GM10248 (cell line): Measurements from ENCODE around the gene NUDT1.

Source experiments
- CTCF ChIA-PET: fragments of 300-600 bp; sonication (Branson Sonifier 250); formaldehyde crosslinking; extraction: SDS; loops from one replicate; lab custom pipeline; 2021; ENCODE audit warnings: antibody characterized with exemption; lab: Yijun Ruan, JAX
- POLR2A ChIA-PET: fragments of 350-650 bp; sonication (Branson Sonifier 250); formaldehyde crosslinking; extraction: SDS; loops from one replicate; lab custom pipeline; 2020; ENCODE audit warnings: antibody characterized with exemption; lab: Yijun Ruan, JAX
- DNase-seq: peaks from one replicate; pipeline ENCODE4 v3.0.0; 2012; ENCODE audit errors: extremely low spot score
- TF ChIP-seq, protein P1 (sequence below): IDR thresholded peaks from 2 replicates; pipeline ENCODE4 v1.5.1; 2012; ENCODE audit warnings: mild to moderate bottlenecking, low read depth; ENCODE audit errors: extremely low read depth, missing control alignments, control extremely low read depth

Gene NUDT1

DNA sequence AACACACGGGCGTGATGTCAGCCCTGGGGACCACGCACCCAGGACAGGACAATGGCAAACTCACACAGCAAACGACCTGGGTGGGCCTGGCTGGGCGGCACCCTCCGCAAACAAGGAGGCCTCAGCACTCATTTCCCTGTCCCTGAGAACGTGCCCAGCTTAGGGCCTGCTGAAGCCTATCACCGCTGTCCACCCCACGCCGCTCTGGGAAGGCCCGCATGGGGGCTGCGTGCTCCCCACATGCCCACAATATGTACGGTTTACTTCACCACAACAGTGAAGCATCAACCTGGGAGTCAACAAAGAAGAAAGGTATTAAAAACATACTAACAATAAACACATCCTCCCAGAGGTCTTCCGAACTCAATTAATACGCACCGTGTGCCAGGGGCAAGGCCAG is 21.5 kb upstream of the NUDT1 start:
- DNase-seq = no peak
- POLR2A ChIA-PET = interaction anchor here (0.6 kb wide), 1 partner anchor 50 kb away, joined by 7 read pairs; no protein-coding TSS in a partner anchor
- TF ChIP-seq, protein P1, sequence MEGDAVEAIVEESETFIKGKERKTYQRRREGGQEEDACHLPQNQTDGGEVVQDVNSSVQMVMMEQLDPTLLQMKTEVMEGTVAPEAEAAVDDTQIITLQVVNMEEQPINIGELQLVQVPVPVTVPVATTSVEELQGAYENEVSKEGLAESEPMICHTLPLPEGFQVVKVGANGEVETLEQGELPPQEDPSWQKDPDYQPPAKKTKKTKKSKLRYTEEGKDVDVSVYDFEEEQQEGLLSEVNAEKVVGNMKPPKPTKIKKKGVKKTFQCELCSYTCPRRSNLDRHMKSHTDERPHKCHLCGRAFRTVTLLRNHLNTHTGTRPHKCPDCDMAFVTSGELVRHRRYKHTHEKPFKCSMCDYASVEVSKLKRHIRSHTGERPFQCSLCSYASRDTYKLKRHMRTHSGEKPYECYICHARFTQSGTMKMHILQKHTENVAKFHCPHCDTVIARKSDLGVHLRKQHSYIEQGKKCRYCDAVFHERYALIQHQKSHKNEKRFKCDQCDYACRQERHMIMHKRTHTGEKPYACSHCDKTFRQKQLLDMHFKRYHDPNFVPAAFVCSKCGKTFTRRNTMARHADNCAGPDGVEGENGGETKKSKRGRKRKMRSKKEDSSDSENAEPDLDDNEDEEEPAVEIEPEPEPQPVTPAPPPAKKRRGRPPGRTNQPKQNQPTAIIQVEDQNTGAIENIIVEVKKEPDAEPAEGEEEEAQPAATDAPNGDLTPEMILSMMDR = no peak
- CTCF ChIA-PET = no interaction called here

DNA sequence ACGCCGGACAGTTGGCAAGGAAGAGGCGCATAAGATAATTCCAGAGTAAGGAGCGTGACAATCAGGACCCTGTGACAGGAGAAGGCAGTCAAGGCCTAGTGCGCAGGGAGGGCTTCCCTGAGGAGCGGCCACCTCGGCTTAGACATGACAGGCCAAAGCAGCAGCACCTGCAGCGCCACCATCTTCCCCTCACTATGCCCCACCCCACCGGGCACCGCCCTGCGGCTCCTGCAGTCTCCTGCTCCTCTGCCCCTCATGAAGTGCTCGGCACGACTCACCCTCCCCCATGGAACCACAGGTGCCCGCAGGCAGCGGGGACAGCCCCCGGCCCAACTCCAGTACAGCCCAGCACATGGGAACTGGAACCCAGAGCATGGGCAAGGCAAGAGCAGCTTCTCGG is 21.1 kb upstream of the NUDT1 start:
- CTCF ChIA-PET = interaction anchor here (1.4 kb wide), 1 partner anchor 127 kb away, joined by 4 read pairs; no protein-coding TSS in a partner anchor
- TF ChIP-seq, protein P1 = no peak
- POLR2A ChIA-PET = no interaction called here
- DNase-seq = no peak

DNA sequence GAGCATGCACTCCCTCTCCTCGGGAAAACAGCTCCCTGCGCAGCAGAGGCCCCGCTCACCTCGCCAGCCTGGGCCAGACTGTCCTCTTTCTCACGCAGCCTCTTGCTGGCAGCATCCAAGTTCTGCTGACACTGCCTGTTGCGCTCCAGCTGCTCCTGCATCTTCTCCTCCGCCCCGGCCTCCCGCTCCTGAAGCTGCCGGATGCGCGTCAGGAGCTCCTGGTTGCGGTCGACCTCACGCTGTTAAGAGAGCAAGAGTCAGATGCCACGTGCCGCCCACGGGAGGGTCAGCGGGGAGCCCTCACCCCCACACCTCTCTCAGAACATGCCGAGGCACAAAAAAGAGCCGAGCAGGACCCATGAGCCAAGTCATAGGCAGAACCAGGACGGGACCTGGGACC is 19.5 kb upstream of the NUDT1 start:
- POLR2A ChIA-PET = no interaction called here
- DNase-seq = no peak
- TF ChIP-seq, protein P1 = no peak
- CTCF ChIA-PET = interaction anchor here (1.4 kb wide), 1 partner anchor 125 kb away, joined by 4 read pairs; no protein-coding TSS in a partner anchor

DNA sequence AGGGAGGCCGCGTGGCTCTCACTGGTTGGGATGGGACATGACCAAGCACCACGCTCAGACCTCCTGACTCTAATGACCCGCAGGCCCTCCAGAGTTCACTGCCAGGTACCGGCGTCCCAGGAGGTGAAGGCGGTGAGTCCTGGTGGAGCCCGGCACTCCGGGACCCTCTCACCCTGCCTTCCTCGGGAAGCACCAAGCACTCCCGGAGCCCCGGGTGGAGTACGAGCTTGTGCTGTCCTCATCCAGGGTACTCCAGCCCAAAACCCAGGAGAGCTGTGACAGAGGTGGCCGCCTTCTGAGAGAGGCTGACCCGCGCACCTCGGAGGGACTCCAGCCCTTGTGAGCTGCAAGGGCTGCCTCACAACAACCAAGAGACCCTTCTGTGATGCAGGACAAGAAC is 18.7 kb upstream of the NUDT1 start:
- TF ChIP-seq, protein P1 = no peak
- ChIA-PET POLR2A (no interaction called here), CTCF (interaction anchor here (1.1 to 1.8 kb wide), 4 partner anchors 13 to 644 kb away, joined by 3 to 7 read pairs (median 4); no protein-coding TSS in a partner anchor)
- DNase-seq = no peak

DNA sequence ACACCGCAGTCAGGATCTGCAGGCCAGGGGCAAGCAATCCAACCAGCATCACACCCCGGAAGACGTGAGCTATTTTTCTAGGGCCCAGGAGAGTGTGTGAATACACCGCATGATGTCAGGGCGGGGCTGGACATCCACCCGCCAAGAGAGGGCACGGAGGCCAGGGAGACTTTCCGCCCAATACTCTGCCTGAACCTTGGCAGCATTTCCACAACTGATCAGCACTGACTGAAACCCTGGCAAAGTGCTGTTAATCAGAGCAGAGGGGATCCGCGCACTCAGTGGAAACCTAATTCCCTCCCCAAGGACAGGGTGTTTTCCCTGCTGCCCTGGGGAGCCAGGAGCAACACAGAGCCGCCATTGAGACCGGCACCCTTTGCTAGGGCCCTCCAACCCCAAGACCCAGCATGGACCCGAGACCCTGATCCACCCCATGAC is 17.5 kb upstream of the NUDT1 start:
- ChIA-PET POLR2A (no interaction called here), CTCF (interaction anchor here (1.1 to 1.8 kb wide), 4 partner anchors 14 to 646 kb away, joined by 3 to 7 read pairs (median 4); no protein-coding TSS in a partner anchor)
- TF ChIP-seq, protein P1 = no peak
- no peak for DNase-seq

DNA sequence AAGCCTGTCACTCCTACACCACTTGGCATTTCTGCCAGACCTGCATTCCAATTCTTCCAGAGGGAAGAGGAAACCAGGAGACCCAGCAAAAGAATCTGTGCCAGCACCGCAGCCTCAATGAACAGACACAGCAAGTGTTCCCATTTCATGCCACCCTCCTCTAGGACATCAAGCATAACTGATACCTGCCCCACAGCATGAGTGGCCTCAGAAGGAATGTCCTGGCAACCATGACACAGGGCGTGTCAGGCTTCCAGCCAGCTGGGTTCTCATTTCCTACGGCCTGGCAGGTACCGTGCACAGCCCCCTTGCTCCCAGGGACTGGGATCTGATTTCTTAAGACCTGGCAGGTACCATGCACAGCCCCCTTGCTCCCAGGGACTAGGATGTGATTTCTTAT is 17.1 kb upstream of the NUDT1 start:
- ChIA-PET CTCF (interaction anchor here (1.1 to 1.2 kb wide), 2 partner anchors 51 to 123 kb away, joined by 3 read pairs; no protein-coding TSS in a partner anchor), POLR2A (no interaction called here)
- no peak for DNase-seq
- TF ChIP-seq, protein P1 = no peak

DNA sequence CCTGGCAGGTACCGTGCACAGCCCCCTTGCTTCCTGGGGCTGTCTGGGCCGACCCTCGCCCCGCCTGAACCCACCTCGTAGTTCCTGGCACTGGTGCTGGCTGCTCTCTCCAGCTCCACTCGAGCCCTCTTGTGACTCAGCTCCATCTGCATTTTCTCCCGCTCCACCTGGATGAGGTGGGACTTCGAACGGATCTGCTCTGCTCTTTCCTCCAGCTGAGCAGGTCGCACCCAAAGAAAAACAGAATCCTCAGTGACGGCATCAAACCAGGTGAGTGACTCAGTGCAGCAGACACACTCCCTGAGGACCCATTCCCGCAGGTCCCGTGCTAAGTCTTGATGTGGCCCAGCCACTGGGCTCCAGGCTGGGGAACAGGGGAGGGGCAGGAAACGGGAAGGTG is 16.7 kb upstream of the NUDT1 start:
- DNase-seq = no peak
- POLR2A ChIA-PET = no interaction called here
- TF ChIP-seq, protein P1 = no peak
- CTCF ChIA-PET = interaction anchor here (1.1 kb wide), 1 partner anchor 123 kb away, joined by 3 read pairs; no protein-coding TSS in a partner anchor
